Measurements from ENCODE around the gene IGSF22.

DNA sequence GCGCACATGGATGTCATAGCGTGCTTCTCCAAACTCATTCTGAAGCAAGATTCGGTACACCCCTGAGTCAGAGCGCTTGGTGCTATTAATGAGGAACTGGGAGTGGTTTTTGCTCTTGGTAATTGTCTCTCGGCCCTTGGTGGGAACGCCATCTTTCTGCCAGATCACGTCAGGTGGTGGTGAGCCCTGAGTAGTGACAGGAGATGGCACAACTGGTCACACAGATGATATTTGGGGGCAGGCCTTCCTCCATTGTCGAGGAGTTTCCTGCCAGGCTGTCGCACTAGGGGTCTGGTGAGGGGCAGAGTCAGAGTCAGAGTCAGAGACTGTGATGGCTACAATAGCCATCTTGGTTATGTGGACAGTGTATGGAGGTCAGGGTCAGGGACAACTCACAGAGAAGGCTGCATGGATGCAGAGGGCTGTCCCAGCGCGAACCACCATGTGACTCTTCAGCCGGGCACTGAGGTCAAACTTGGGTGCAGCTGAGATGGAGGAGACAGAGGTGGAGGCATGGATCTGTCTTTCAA is 18.1 kb downstream of the IGSF22 start:
- TF ChIP-seq POLR2A (IDR thresholded peaks at IDR 0.05; ENCODE audit: control extremely low read depth in 1 of 2, low read depth in 2 of 2, low read length in 2 of 2) (no peak), POLR2AphosphoS5 (IDR thresholded peaks at IDR 0.05; ENCODE audit: low read depth, low read length) (no peak), MAFK (IDR thresholded peaks at IDR 0.05; ENCODE audit: low read depth, low read length) (no peak), EP300 (IDR thresholded peaks at IDR 0.05; ENCODE audit: borderline replicate concordance in 1 of 2, low read depth in 2 of 2, low read length in 2 of 2) (no peak), YY1 (IDR thresholded peaks at IDR 0.05; ENCODE audit: low read depth, low read length) (no peak), EZH2 (IDR thresholded peaks at IDR 0.05; ENCODE audit: low read depth, low read length, severe bottlenecking) (no peak), JUND (IDR thresholded peaks at IDR 0.05; ENCODE audit: low read length) (no peak), HDAC6 (IDR thresholded peaks at IDR 0.05; ENCODE audit: low read depth, low read length) (no peak), BCL11A (IDR thresholded peaks at IDR 0.05; ENCODE audit: low read depth in 2 of 2, low read length in 2 of 2) (no peak)
- TF ChIP-seq, protein P1, sequence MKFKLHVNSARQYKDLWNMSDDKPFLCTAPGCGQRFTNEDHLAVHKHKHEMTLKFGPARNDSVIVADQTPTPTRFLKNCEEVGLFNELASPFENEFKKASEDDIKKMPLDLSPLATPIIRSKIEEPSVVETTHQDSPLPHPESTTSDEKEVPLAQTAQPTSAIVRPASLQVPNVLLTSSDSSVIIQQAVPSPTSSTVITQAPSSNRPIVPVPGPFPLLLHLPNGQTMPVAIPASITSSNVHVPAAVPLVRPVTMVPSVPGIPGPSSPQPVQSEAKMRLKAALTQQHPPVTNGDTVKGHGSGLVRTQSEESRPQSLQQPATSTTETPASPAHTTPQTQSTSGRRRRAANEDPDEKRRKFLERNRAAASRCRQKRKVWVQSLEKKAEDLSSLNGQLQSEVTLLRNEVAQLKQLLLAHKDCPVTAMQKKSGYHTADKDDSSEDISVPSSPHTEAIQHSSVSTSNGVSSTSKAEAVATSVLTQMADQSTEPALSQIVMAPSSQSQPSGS (IDR thresholded peaks at IDR 0.05; ENCODE audit: low read length): no peak
- TF ChIP-seq, protein P2, sequence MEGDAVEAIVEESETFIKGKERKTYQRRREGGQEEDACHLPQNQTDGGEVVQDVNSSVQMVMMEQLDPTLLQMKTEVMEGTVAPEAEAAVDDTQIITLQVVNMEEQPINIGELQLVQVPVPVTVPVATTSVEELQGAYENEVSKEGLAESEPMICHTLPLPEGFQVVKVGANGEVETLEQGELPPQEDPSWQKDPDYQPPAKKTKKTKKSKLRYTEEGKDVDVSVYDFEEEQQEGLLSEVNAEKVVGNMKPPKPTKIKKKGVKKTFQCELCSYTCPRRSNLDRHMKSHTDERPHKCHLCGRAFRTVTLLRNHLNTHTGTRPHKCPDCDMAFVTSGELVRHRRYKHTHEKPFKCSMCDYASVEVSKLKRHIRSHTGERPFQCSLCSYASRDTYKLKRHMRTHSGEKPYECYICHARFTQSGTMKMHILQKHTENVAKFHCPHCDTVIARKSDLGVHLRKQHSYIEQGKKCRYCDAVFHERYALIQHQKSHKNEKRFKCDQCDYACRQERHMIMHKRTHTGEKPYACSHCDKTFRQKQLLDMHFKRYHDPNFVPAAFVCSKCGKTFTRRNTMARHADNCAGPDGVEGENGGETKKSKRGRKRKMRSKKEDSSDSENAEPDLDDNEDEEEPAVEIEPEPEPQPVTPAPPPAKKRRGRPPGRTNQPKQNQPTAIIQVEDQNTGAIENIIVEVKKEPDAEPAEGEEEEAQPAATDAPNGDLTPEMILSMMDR (IDR thresholded peaks at IDR 0.05; ENCODE audit: control extremely low read depth in 1 of 3, insufficient read depth in 1 of 3, low read depth in 1 of 3, low read length in 3 of 3): no peak
